Activated CD8-positive, alpha-beta memory T cell treated with anti-CD3 and anti-CD28 coated beads for 24 hours (primary cell): Measurements from ENCODE around the gene TAF13.
A peak's percentile ranks its signal among the peaks of the same experiment; 100 is the strongest.

Experiments
- DNase-seq: peaks from one replicate; pipeline ENCODE4 v3.0.0-alpha.2; 2020

Gene TAF13

GRCh38 chr1:109091078-109091838, 15.5 kb upstream of the TAF13 start:
- DNase-seq: no peak

DNA sequence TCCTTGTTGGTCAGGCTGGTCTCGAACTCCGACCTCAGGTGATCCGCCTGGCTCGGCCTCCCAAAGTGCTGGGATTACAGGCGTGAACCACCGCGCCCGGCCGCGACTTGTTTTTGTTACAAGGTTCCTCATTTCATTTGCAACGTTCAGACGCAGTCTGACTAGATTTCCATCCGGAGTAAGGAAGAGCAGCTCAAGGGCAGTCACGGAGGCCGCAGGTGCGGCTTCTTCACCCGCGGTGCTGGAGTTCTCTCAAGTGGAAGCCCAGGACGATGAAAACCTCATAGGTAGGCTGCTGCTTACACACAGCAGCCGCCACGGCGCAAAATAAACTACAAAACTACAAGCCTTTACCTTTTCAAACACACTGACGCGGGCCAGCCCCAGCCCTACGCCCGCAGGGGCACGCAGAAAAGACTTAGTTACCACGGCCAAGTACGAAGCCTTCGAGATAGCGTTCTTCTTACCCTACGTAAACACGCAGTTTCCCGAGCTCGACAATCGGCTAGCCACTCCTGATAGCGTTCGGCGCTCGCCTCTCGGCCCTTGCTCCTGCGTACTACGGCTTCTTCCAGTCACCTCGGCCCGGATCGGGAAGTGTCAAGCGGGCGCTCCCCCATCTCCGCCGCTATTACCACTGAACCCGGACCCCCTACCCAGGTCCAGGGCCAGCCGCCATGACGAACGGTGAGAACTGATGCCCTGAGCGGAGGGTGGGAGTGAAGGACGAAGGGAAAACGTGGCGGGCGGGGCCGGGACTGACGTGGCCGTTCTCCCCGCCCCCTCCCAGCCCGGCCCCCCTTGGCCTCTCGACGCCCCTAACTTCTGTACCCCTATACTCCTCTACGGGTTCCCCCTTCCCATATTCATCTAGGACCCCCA, 14.6 kb upstream of the TAF13 start, which contains the start of gene TMEM167B:
TSS of gene TMEM167B (plus strand) at position 569 of the 882 bp plus-strand sequence. CDS start at position 678, 109 bp downstream.
- peak; percentile 93 for DNase-seq

GRCh38 chr1:109089242-109090015, 13.6 kb upstream of the TAF13 start:
- no peak for DNase-seq

DNA sequence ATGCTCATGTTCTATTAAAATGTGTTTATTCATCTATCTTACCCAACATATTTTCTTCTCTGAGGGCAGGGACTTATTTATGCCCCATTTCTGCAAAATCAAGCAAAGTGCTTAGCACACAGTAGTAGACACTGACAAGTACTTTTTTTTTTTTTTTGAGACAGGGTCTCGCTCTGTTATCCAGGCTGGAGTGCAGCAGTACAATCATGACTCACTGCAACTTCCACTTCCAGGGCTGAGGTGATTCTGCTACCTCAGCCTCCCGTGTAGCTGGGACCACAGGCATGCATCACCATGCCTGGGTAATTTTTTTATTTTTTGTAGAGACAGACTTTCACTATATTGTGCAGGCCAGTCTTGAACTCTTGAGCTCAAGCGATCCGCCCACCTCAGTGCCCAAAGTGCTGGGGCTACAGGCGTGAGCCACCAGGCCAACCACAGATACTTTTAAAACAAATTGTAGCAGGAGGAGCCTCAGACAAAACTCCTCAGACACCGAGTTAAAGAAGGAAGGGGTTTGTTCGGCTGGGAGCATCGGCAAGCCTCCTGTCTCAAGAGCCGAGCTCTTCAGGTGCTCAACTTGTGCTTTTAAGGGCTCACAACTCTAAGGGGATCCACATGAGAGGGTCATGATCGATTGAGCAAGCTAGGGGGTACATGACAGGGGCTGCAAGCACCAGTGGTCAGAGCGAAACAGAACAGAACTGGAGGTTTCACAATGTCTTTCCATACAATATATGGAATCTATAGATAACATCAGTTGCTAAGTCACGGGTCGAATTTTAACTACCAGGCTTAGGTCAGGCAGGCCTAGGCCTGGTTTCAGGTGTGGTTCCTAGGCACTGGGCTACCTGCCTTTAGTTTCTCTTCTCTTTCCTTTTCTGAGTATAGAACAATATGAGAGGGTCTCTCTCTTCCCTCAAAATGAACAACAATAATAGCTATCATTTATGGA, 9.0 kb upstream of the TAF13 start:
- no peak for DNase-seq

DNA sequence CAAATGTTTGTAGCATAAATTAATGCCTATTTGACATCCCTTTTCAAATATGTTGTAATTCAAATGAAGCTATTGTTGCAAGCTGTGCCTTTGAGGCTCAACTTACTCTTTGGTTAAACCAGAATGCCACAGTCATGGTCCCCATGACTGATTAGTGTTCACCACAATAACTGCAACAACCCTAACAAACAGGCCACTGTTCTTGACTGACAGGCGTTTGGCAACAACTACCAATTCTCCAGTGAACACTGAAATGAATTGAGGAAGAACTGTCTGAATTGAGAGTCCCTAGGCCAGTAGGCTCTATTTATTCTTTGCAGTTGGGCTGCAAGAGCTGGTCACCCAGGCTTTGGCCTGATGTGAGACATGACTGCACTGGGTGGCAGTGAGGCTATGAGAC, 8.1 kb upstream of the TAF13 start:
- no peak for DNase-seq

GRCh38 chr1:109083501-109083900, 7.7 kb upstream of the TAF13 start:
- DNase-seq: no peak

- DNase-seq: no peak
Measured at GRCh38 chr1:109080441-109081082, 4.8 kb upstream of the TAF13 start.

- DNase-seq: no peak
Measured at GRCh38 chr1:109079240-109079622, 3.4 kb upstream of the TAF13 start.

- no peak for DNase-seq
Measured at GRCh38 chr1:109078317-109078716, 2.5 kb upstream of the TAF13 start.

GRCh38 chr1:109069294-109069693, 6.5 kb downstream of the TAF13 start:
- no peak for DNase-seq

GRCh38 chr1:109067883-109068282, 7.9 kb downstream of the TAF13 start:
- no peak for DNase-seq

DNA sequence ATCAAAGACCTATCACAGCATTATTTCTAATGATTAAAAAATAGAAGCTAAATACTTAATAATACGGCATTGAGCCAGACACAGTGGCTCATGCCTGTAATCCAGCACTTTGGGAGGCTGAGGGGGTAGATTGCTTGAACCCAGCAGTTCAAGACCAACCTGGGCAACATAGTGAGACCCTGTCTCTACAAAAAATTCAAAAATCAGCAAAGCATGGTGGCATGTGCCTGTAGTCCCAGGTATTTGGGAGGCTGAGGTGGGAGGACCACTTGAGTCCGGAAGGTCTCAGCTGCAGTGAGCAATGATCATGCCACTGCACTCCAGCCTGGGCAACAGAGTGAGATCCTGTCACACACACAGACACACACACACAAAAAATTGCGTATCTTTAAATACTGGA, 10.7 kb downstream of the TAF13 start:
- no peak for DNase-seq

- DNase-seq: peak; percentile 33
Measured at GRCh38 chr1:109061183-109061582, 14.6 kb downstream of the TAF13 start.

GRCh38 chr1:109060707-109061106, 15.1 kb downstream of the TAF13 start:
- DNase-seq: peak; percentile 9

DNA sequence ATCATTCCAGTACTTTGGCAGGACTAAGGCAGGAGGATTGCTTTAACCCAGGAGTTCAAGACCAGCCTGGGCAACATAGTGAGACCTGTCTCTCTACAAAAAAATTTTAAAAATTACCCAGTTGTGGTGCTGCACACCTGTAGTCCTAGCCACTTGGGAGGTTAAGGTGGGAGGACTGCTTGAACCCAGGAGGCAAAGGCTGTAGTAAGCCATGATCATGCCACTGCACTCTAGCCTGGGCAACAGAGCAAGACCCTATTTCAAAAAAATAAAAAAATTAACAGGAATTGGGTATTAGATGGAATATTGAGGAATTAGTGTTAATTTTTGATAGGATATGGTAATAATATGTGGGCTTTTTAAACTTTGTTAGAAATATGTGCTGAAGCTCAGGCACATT, 16.8 kb downstream of the TAF13 start:
- DNase-seq: no peak

DNA sequence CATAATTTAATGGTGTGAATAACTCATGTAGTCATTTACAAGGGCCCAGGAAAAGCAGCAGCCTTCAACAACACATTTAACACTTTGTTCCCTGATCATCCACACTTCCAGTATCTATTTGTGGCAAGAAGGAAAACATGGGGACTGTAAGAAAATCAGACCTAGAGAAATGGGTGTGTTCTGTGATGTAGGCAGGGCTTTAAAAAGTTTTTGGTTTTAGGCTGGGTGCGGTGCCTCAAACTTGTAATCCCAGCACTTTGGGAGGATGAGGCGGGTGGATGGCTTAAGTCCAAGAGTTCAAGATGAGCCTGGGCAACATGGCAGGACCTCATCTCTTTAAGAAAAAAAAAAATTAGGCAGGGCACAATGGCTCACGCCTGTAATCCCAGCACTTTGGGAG, 19.7 kb downstream of the TAF13 start:
- DNase-seq: no peak

DNA sequence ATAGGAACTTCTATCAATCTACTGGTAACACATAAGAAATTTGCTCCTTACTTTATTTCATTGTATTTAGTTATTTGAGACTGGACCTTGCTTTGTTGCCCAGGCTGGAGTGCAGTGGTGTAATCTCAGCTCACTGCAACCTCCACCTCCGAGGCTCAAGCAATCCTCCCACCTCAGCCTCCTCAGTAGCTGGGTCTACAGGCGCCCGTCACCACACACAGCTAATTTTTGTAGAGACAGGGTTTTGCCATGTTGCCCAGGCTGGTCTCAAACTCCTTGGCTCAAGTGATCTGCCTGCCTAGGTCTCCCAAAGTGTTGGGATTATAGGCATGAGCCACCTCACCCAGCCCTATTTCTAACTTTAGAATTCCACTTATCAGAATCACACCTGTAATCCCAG, 23.7 kb downstream of the TAF13 start:
- peak; percentile 15 for DNase-seq

DNA sequence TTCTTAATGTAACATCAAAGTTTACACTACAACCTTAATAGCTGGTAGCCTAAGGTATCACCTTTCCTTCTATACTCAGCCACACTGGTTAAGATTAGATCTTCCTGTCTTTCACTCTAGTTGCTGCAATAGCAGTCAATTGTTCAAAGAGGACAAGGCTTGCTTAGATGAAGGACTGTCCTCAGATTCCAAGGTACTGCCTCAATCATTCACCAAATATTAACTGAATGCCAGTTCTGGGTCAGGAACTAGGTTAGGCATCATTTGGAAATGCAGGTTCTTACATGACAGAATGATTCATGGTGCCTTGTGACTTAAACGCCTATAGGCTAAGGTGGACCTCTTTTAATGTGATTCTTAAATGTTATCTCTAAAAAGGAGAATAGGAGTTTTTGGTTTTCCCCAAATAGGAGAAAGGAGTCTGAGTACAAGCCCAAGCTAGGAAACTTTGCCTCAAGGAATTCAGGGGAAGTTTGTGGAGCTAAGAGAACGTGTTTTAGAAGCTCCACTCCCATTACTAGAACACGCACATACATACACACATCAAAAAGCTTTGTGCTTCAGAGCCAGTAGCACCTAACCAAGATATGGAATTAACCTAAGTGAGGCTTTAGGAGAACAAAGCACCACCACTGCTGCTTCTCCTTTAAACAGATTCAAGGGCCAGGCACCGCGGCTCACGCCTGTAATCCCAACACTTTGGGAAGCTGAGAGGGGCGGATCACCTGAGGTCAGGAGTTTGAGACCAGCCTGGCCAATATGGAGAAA, 25.4 kb downstream of the TAF13 start:
- peak; percentile 24 for DNase-seq

DNA sequence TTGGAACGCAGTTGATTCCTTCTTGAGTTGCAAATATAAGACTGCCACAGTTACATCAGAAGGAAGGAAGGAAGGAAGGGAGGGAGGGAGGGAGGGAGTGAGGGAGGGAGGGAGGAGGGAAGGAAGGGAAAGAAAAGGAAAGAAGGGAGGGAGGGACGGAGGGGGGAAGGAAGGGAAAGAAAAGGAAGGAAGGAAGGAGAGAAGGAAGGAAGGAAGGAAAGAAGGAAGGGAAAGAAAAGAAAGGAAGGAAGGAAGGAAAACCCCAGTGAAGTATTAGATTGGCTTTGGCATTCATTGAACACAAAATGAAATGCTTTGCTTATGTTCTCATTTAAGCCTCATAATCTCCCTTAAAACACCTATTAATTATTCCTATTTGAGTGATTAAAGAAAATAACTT, 27.5 kb downstream of the TAF13 start:
- no peak for DNase-seq

- peak; percentile 21 for DNase-seq
Measured at GRCh38 chr1:109047339-109047738, 28.5 kb downstream of the TAF13 start.

DNA sequence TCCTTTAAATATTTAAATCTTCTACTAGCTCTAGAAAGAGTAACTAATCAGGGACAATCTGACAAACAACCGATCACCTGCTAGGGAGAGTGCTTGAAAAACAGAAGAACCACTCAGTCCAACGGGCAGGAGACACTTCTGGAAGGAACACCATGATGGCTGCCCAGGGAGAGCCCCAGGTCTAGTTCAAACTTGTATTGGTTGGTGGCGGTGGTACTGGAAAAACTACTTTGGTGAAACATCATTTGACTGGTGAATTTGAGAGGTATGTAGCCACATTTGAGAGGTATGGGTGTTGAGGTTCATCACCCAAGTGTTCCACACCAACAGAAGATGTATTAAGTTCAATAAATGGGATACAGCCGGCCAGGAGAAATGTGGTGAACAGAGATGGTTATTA, 29.1 kb downstream of the TAF13 start:
- peak; percentile 4 for DNase-seq
